Activated CD4-positive, alpha-beta T cell treated with anti-CD3 and anti-CD28 coated beads, Interleukin-2, amount 50 U/mL, for 1 hour (primary cell): ENCODE results near the gene BTBD17.
"Not testable (repeated sequence)": the region's sequence is repeated elsewhere in the genome, so short reads cannot be mapped to it uniquely, and the experiment has no call there.

Source experiments
- DNase-seq: peaks from one replicate; pipeline ENCODE4 v3.0.0-alpha.2; 2020

BTBD17 gene, protein sequence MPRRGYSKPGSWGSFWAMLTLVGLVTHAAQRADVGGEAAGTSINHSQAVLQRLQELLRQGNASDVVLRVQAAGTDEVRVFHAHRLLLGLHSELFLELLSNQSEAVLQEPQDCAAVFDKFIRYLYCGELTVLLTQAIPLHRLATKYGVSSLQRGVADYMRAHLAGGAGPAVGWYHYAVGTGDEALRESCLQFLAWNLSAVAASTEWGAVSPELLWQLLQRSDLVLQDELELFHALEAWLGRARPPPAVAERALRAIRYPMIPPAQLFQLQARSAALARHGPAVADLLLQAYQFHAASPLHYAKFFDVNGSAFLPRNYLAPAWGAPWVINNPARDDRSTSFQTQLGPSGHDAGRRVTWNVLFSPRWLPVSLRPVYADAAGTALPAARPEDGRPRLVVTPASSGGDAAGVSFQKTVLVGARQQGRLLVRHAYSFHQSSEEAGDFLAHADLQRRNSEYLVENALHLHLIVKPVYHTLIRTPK

DNA sequence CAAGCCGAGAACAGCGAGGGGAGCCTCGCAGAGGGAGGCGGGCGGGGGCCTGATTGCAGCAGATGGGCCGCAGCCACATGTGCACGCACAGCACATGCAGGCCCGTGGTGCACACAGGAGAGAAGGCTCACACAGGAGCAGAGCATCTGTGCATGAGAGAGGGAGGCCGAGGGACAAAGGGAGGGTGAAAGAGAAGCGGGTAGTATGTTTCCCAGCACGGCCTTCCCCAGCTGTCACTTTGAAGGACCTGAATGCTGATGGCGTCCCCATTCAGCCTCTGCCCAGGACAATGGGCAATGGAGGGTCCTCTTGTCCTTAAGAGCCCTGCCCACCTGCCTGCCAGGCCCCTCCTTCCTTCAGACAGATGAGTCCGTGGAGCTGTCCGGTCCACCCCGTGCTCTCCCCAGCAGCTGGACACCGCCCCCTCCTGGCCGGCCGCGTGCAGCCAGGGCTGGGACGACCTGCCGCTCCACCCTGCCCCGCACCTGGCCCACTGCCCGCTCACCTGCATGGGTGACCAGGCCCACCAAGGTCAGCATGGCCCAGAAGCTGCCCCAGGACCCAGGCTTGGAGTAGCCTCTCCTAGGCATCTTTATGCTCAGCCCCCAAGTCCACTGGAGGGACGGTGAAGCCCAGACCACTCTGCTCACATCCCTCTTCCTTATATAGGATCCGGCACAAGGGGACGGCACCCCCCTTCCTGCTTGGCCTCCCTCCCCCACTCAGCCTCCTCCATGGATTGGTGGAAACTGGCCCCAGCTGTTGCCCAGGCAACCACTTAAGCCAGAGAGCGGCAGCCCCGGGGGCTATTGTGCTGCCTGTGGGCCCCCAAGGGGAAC lies at the start of gene BTBD17:
Gene BTBD17 (minus strand): TSS at position 639 of the 839 bp plus-strand sequence. CDS start 49 bp downstream, at position 590.
- DNase-seq = peak; percentile 38

DNA sequence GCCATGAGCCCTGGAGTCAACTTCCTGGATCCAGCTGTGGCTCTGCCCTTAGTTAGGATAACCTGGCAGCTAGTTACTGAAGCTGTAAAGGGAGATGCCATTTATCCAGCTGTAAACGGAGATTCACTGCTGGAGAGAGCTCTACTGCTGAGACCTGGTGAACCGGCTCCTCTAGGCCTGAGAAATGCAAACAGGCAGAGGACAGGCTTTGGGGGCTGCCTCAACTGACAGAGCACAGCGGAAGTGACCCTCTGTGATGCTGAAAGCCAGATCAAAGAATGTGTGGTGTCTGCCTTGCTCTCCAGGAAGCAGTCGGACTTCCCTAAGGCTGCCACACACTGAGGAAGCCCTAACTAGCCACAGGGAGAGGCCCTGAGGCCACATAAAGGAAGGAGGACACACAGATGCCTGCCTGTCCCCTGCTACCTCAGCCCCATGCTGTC lies 48.4 kb upstream of the BTBD17 start:
- no peak for DNase-seq

DNA sequence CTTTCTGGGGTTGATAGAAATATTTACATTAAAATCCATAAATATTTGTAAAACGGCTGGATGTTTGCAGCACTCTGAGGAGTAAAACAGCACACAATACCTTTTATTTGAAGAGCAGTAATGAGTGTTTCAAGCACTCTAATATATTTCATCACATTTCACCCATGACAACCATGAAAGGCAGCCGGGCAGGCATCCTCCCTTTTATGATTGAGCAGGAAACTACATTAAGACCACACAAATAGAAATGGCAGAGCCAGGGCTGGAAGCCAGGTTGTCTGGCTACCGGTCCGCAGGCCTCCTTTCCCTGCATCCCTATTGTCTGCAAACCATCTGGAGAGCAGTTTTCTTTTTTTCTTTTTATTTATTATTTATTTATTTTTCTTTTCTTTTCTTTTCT lies 47.1 kb upstream of the BTBD17 start:
- DNase-seq = no peak

DNA sequence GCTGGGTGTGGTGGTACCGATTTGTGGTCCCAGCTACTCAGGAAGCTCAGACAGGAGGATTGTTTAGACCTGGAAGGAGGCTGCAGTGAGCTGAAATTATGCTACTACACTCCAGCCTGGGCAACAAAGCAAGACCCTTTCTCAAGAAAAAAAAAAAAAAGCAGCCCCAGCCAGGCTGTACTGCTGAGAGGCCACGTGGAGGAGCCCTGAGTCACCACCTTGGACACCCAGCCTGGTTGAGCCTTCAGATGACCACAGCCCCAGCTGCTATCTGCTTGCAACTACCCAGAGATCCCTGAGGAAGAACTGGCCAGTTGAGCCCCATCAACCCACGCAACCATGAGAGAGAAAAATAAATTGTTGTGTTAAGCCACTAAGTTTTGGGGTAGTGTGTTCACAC lies 46.6 kb upstream of the BTBD17 start:
- DNase-seq = no peak

DNA sequence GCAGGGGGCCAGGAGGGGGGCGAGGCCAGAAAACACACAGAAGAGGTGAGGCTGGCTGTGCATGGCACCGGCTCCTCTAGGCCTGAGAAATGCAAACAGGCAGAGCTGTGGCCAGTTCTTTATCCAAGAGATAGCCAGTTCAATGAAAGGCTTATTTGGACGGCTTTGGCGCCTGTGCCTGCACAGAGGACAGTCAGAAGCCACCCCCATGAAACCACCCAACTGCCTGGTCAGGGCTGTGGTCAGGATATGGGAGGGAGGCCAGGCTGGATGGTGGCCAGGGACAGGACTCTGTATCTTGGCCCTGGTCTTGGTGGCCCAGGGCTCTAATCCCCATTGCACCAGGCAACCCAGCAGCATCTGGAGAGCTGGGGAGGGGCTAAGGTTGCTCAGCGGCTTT lies 45.7 kb upstream of the BTBD17 start:
- DNase-seq = no peak

DNA sequence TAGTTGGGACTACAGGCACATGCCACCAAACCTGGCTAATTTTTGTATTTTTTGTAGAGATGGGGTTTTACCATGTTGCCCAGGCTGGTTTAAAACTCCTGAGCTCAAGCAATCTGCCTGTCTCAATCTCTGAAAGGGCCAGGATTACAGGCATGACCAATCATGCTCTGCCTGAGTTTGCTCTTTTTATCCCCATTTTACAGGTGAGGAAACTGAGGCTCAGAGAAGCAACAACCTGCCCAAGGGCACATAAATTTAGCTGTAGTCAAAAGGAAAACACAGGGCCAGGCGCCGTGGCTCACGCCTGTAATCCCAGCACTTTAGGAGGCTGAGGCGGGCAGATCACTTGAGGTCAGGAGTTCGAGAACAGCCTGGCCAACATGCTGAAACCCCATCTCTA lies 43.6 kb upstream of the BTBD17 start:
- DNase-seq = not testable (repeated sequence)

DNA sequence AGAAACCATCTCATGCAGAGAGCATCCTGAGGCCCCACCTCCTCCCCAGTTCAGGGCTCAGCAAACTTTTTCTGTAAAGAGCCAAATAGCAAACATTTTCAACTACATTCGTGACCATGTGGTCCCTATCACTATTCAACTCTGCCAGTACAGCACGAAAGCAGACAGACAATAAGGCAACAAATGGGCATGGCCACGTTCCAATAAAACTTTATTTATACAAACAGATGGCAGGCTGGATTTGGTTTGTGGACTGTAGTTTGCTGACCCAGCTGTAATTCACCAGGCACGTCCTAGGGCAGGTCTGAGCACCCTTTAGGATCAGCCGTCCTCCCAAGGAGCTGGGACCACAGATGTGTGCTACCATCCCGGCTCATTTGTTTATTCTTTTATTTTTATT lies 43.1 kb upstream of the BTBD17 start:
- no peak for DNase-seq

DNA sequence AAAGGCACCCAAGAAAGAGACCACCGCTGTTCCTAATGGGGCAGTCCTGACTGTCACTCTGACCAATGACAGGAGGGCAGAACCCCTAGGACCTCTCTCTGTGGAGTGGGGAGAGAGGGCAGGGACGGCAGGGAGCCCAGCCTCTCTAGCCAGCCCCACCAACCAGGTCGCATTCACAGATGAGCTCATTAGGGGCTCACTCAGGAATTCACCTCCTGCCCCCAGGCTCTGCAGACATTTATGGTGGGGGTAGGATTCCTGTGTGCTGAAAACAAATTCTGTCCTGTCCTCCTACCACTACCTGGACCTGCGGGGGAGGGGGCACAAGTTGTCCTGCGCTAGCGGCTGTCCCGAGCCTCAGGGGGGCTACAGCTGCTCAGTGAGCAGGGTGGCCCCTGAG lies 42.5 kb upstream of the BTBD17 start:
- no peak for DNase-seq

DNA sequence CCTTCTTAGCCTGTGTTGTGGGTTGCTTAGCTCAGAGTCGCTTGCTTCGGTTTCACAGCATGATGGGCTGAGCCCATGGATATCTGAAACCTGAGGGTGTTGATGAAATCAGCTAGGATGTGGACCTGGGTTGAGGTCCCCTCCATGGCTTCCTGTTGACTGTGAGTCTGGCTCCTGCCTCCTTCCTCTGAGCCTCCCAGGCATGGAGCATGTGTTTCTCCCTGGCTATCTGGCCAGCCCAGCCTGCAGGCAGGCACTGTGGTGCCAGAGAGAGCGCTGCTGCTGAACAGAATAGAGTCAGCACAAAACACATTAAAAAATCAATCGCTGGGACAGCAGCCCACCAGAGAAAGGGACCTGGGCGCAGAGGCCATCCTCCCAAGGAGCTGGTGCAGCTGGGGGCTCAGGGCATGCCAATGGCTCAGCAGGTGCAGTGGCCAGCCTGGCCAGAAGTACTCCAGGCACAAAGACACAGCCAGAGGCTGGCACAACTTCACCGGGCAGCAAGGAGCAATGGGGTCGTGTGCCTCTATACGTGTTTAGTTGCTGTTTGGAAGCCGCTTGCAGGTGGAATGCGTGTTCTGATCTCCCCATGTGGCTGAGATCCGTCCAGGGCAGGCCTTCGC lies 42.0 kb upstream of the BTBD17 start:
- no peak for DNase-seq

DNA sequence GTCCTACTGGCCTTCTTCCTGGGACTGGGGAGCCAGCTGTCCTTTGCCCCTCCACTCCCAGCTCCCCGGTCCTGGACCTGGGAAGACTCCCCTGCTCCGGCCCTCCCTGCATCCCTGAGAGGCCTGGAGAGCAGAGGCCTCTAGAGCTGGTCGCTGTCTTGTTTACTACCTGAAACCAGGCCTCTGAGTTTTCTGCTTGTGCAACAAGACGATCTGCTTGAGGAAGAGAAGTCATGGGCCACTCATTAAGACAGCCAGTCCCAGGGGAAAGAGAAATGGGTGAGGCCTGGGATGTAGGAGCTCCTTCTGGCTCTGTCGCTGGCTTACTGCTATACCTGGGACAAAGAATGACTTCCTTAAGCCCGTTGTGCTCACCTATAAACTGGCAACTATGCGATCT lies 40.4 kb upstream of the BTBD17 start:
- no peak for DNase-seq

DNA sequence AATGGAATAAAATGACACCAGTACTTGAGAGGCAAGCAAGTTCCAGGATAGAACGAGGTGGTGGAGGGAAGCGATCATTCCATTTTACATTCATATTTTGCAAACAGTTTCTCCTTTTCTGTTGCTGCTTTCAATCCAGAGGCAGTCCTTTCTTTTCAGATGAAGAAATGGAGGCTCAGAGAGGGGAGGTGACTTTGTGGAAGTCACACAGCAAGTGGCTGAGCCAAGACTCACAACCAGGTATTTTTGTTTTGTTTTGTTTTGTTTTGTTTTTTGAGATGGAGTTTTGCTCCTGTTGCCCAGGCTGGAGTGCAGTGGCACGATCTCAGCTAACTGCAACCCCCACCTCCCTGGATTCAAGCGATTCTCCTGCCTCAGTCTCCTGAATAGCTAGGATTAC lies 34.9 kb upstream of the BTBD17 start:
- no peak for DNase-seq

DNA sequence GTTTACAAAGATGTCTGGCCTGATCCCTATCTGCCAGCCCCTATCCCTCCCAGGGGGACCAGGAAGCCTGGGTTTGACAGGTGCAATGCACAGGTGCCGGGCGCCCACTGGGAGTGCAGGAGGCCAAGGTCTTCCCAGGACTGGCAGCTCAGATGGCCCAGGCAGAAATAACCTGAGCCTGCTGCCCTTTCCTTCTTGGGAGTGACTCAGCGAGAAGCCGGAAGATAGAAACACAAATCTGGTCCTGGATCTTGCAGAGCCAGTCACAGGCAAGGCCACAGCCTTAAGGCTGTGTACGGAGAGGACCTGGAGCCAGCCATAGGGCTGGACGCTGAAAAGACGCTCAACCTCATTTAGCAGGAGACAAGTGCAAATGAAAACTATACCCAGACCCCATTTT lies 33.3 kb upstream of the BTBD17 start:
- no peak for DNase-seq

DNA sequence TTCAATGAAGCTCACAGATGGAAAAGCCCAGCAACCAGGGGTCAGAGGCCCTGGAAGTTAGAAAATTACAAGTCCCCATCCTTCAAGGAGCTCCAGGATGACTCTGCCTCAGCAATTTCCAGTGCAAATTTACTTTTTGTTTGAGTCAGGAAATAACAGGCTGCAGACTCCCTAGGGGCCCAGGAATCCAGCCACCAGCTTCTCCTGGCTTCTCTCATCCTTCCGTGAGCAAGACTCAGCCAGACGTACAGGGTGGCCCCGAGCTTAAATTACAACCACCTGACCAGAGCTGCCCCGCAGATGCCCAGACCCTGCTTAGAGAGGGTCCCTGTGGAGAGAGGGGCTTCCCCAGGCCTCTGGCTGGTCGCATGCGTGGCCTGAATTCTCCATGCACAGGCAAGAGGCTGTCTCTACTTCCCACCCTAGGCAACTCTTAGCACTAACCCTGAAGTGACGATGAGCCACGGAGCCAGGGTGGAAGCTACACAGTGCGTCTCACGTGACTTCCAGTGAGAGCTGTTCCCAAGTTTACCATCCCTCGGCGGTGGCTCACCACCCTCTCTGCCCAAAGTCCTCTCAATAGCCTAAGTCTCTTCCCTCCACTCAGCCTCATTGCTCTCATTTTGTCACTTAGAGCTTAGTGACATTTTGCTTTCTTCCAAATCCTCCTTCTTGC lies 32.7 kb upstream of the BTBD17 start:
- no peak for DNase-seq

DNA sequence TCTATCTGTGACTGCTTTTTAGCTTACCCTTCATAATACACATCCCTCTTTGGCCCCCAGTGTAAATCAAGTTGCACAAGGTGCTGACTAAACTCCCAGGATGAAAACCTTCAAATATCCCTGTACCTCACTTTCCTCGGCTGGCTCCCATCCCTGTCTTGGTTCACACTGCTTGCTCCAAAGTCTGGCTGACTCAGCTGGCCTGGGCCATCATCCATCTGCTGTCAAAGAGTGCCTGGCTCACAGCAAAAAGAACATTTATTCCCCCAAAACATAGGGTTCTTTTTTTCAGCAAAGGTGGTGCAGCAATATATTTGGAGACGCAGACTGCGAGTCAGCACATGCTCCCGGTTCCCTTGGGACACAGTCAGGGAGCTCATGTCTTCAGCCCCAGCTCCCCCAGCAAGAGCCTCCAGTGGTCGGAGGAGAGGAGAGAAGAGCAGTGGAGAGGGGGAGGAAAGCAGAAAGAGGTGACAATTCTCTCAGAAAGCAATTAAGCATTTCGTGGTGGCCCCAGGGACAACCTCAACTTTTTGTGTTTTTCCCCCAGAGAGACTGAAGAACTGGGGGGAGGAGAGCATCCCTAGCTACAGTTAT lies 31.8 kb upstream of the BTBD17 start:
- DNase-seq = no peak

DNA sequence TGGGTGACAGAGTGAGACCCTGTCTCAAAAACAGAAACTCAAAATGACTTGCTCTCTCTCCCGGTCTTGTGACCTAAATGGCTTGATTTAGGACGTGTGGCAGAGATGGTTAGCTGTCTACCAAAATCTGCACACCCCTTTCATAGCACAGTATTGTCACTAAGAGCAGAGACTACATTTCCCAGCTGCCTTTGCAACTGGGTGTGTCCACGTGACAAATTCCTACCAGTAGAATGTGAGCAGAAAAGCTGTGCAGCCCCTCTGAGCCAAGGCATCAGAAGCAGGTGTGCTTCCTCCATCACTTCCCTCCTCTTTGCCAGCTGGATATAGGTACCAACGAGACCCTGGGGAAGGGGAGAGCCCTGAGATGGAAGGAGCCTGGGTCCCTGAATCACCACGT lies 31.2 kb upstream of the BTBD17 start:
- no peak for DNase-seq

DNA sequence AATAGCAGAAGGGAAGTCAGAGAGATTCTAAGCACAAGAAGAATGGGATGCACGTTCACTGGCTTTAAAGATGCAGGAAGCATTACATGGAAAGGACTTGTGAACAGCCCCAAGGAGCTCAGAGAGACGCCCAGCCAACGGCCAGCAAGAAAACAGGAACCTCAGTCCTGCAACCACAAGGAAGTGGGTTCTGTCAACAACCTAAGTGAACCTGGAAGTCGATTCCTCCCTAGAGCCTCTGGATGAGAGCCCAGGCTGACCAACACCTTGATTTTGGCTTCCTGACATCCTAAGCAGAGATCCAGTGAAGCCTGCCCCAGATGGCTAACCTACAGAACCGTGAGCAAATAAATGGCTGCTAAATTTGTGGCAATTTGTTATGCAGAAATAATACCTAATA lies 30.1 kb upstream of the BTBD17 start:
- DNase-seq = no peak

DNA sequence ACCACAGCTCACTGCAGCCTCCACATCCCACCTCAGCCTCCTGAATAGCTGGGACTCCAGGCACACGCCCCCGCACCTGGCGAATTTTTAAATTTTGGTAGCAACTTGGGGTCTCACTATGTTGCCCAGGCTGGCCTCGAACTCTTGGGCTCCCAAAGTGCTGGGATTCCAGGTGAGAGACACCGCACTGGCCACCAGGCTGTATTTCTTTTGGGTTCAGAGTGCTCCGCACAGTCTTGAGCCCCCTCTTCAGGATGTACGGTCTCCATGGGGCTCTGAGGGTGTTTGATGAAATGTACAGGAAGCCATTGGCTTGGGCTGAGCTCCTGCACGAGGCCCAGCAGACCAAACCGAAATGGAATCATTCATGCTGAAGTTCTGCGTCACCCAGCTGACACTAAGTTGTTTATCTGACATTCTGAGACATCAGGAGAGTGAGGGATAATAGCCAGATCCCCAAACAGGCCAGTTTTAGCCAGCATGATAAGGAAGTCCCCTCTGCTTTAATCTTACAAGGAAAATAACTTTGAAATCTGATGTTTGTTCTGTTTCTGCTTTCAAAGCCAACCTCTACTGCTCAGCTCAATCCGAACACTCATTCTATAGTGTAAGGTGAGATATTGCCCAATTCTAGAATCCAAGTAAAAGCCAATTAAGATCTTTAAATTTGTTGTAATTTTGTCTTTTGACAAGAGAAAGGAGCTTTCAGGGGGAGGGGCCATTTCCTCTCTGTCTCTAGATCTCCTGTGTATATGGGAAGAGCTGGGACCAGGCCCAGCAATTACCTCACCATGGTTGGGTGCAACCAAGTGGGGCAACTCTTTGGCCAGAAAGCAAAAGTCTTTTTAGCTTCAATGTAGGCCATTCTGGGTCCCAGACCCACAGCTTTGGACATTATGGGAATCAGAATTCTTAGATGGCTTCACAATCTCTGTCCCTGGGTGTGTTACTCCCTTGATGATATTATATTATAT lies 29.3 kb upstream of the BTBD17 start:
- no peak for DNase-seq

DNA sequence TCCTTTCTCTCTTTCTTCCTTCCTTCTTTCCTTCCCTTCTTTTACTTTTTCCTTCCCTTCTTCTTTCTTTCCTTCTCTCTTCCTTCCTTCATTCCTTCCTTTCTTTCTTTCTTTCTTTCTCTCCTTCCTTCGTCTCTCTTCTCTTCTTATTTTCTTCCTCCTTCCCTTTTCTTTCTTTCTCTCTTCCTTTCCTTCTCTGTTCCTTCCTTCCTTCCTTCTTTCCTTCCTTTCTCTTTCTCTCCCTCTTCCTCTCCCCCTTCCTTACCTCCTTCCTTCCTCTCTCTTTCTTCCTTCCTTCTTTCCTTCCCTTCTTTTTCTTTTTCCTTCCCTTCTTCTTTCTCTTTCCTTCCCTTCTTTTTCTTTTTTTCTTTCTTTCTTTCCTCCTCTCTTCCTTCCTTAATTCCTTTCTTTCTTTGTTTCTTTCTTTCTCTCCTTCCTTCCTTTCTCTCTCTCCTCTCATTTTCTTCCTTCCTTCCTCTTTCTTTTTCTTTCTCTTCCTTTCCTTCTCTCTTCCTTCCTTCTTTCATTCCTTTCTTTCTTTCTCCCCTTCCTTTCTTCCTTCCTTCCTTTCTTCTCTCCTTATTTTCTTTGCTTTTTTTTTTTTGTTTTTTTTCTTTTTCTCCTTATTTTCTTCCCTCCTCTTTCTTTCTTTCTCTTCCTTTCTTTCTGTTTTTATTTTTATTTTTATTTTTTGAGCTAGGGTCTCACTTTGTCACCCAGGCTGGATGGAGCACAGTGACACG lies 28.4 kb upstream of the BTBD17 start:
- DNase-seq = no peak

DNA sequence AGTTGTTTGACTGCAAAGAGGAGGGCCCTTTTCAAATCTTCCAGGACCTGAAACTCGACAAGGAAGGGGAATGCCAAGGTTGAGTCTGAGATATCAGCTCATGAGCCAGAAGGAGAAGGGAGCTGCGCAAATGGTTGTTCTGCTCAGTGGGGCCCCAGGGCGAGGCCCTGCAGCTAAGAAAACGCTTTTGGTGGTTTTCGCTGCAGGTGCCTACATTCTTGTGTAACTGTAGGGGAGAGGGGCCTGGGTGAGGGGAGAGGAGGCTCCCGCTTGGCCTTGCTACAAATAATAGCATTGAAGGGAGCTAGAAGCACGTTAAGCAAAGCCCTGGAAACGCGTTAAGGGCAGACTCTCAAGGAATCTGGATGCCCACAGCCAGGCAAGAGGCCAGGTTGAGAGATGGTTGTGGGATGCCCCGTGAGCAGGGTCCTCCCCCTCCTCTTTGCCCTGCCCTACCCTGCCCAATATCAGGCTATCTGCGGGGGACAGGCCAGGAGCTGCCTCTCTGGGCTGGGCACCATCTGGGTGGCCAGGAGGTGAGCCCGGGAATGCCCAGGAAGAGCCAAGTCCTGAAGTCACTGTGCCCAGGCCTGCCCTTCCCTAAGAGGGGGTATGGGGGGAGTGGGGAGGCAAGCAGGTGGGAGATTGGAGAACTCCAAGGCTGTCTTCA lies 27.6 kb upstream of the BTBD17 start:
- DNase-seq = no peak
